GM18505 (cell line): Measurements from ENCODE around the gene ABCB6.

Experiments
- ATAC-seq: cut with Tn5 transposase; IDR thresholded peaks from one replicate; pipeline ENCODE4 v1.9.1; 2021; ENCODE audit not compliant: unreplicated experiment
- POLR2A ChIP-seq: IDR thresholded peaks from 4 replicates; pipeline ENCODE4 v1.6.1; 2011; ENCODE audit warnings: borderline replicate concordance; ENCODE audit not compliant: insufficient read depth, insufficient read length; ENCODE audit errors: extremely low read depth

ABCB6 gene

DNA sequence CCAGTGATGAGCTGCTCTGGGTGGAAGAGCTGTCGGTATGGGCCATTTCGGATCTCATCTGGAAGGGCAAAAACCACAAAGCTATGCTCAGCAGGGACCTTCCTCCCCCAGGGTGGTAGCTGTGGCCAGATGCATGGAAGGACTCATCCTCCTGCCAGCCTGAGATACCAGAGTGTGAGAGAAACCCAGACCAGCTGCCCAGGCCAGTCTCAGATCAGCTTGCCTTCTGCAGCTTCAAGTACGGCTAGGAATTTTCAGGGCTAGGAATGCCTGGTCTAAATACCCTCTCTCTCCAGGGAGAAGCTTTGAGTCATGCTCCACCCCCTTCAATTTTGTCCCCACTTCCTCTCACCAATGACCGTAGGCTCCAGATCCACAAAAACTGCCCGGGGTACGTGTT lies 32.9 kb upstream of the ABCB6 start:
- ATAC-seq = no peak
- no peak for TF ChIP-seq POLR2A

GRCh38 chr2:219250049-219250781 lies 31.5 kb upstream of the ABCB6 start:
- no peak for TF ChIP-seq POLR2A
- ATAC-seq = no peak

GRCh38 chr2:219249203-219249980 lies 30.6 kb upstream of the ABCB6 start:
- TF ChIP-seq POLR2A = no peak
- peak; percentile 27 for ATAC-seq

DNA sequence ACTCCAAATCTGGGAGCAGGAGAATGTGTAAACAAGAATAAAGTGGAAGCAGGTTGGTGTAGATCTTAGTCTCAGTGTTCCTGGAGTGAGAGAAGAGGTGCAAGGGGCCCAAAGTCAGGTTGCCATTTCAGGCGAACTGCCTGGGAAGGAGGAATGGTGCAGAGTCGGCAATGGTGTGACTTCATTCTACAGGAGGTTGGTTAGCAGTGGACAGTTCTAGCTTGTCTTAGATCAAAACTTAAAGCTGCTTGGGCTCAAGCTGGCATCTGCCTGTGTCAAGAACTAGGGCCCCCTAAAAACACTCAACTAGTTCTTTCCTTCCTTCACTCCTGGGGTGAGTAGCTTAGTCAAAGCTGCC lies 30.1 kb upstream of the ABCB6 start:
- no peak for TF ChIP-seq POLR2A
- no peak for ATAC-seq

- no peak for ATAC-seq
- TF ChIP-seq POLR2A = no peak
Observed at GRCh38 chr2:219247678-219248642, 29.2 kb upstream of the ABCB6 start.

- ATAC-seq = no peak
- peak; percentile 10 for TF ChIP-seq POLR2A
Observed at GRCh38 chr2:219246559-219246958, 27.8 kb upstream of the ABCB6 start.

DNA sequence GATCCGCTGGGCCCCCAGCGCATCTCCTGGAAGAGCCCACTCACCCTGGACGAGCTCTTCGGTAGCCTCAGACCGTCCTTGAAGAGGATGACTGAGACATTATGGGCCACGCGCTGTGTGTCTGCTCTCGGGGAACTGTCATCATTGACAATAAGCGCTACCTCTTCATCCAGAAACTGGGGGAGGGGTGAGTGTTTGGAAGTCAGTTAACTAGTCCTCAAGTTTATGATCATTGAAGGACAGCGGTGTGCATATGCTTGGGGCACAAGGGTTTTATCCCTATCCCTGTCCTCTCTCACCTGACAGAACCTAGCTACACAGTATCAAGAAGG lies 27.1 kb upstream of the ABCB6 start:
- TF ChIP-seq POLR2A = no peak
- ATAC-seq = no peak

DNA sequence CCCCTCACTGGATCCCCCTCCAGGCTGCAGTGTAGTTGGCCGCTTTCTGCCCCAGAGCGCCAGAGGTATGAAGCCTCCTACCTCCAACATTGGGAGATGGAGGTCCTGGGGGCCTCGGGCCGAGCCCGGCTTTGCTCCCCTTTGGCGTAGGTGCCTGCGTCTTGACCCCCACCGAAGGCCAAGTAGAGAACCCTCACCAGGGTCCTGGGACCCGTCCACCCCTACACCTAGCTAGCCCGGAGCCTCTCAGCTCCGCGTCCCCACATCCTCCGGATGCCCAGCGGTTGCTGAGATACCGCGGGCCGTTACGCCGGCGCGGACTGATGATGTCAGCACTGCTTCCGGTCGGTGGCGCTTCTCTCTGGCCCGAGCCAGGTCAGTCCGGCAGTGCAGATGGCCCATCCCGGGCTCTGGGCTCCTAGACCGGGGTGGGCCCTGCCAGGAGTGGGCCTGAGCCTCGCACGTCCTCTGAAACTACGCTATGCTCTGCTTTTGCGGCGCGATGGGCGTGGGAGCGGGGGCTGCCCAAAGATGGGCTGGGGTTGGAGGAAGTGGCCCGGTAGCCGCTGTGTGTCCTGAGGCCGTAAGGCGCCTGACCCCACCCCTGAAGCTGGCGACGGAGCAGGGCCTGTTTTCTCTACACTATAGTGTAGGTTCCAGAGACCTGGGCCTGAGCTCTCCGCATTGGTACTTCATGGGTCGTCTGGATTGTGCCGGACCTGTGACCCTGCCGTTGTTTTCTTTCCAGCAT lies 26.6 kb upstream of the ABCB6 start, which contains the start of the genes GLB1L and STK16:
GLB1L (minus strand) TSS at position 297 of the 751 bp plus-strand sequence. CDS start 1,871 bp downstream, outside the sequence.
STK16 (plus strand) TSS at position 332 of the 751 bp plus-strand sequence. CDS start 521 bp downstream, outside the sequence.
- TF ChIP-seq POLR2A = peak; percentile 92
- ATAC-seq = peak; percentile 71

- ATAC-seq = no peak
- TF ChIP-seq POLR2A = no peak
Observed at GRCh38 chr2:219244789-219245147, 26.0 kb upstream of the ABCB6 start.

DNA sequence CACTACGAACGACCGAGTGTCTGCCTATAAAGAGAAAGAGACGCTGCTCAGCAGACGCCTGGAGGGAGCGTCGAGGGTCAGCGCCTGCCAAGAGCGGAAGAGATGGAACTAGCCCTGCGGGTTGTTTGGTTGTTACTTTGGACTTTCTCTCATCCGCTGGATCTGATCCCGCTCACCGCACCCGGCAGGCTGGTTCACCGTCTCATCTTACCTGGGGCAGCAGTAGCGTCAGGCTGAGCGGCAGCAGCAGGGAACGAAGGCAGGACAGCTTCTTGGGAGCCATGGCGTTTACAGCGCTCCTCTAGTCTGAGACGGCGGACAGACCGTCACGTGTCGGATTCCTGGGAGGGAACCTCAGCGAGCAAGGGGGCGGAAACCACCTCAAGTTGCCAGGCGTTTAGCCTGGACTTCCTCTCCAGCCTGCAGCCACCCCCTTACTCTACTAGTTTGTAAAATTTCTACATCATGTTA lies 24.6 kb upstream of the ABCB6 start:
- no peak for TF ChIP-seq POLR2A
- no peak for ATAC-seq

DNA sequence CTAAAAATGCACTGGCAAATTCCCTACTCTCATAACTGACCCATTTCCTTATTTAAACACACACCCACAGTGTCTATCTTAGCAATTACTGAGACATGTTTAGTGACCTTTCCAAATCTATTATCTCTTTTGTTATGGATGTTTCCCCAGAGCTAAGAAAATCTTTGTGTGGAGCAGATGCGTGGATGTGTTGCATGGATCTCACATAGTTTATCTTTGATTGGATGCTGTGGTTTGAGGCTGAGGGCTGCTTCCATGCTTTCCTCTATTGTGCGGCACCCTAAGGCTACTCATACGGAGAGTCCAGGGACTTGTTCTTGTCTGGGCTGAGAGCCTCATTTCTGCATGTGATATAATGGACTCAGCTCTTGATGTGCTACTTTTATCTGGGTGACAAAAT lies 15.6 kb upstream of the ABCB6 start:
- no peak for ATAC-seq

GRCh38 chr2:219230059-219230540 lies 11.3 kb upstream of the ABCB6 start:
- peak; percentile 8 for ATAC-seq
- TF ChIP-seq POLR2A = no peak

More for the DNA sequence above, 15.6 kb upstream of the ABCB6 start:
- no peak for TF ChIP-seq POLR2A
